IgD-negative memory B cell (primary cell): ENCODE data around the gene GALNT10. TPM values are rescaled to one million over a fixed set of nuclear protein-coding genes. Genes with fewer than 3 reads are reported as not detected.
"Not testable (repeated sequence)": the region's sequence is repeated elsewhere in the genome, so short reads cannot be mapped to it uniquely, and the experiment has no call there.

Experiments used
- H3K27ac Mint-ChIP-seq, 3 donors: one replicate each; pipeline ENCODE4 v1.8.0; 2020 to 2022; ENCODE audit warnings: mild to moderate bottlenecking in 3 of 3, mixed read lengths in 3 of 3, moderate library complexity in 1 of 3
- H3K27me3 Mint-ChIP-seq: one replicate; pipeline ENCODE4 v1.8.0; 2021; ENCODE audit warnings: mixed read lengths
- H3K36me3 Mint-ChIP-seq: one replicate; pipeline ENCODE4 v1.8.0; 2020; ENCODE audit warnings: mild to moderate bottlenecking, mixed read lengths
- H3K4me1 Mint-ChIP-seq, 3 donors: one replicate each; pipeline ENCODE4 v1.8.0; 2020 to 2022; ENCODE audit warnings: mixed read lengths in 3 of 3, mild to moderate bottlenecking in 1 of 3
- H3K4me3 Mint-ChIP-seq, 4 donors: one replicate each; pipeline ENCODE4 v1.8.0; 2020 to 2022; ENCODE audit warnings: mild to moderate bottlenecking in 4 of 4, mixed read lengths in 4 of 4, moderate library complexity in 3 of 4
- H3K9me3 Mint-ChIP-seq, 3 donors: one replicate each; pipeline ENCODE4 v1.8.0; 2020 to 2021; ENCODE audit warnings: mixed read lengths in 3 of 3, mild to moderate bottlenecking in 1 of 3
- polyA plus RNA-seq: library from polyadenylated mRNA; unstranded; fragments of 300-500 nt; fragmentation: Illumina TruSeq; gene quantifications from one replicate; pipeline ENCODE4 v1.2.3, GENCODE V29; 2021

GALNT10 gene
- 25.0 TPM for polyA plus RNA-seq

- peak within 1 kb of the TSS; percentile 88 to 97 (median 94) for H3K4me3 Mint-ChIP-seq
- peaks cover 1% of the 10 kb centered on the region for H3K36me3 Mint-ChIP-seq
- H3K27ac Mint-ChIP-seq, result peak within 1 kb of the TSS; percentile 70 to 96 (median 92)
- H3K9me3 Mint-ChIP-seq, result no peaks in the 10 kb centered on the region
- H3K27me3 Mint-ChIP-seq, result no peaks in the 10 kb centered on the region
- peaks cover 32 to 45% (median 36%) of the 10 kb centered on the region in 3 donors for H3K4me1 Mint-ChIP-seq
Measured at GRCh38 chr5:154190595-154191304, at the start of gene GALNT10. GALNT10 (plus strand) TSS chr5:154190733; CDS start chr5:154190867, 134 bp downstream.

GRCh38 chr5:154141745-154142221, 48.8 kb upstream of the GALNT10 start:
- Mint-ChIP-seq H3K27ac (no peak overlapping the region), H3K9me3 (no peaks in the 10 kb centered on the region), H3K4me1 (peaks cover 0 to 3% (median 0%) of the 10 kb centered on the region in 3 donors), H3K36me3 (peaks cover 3% of the 10 kb centered on the region), H3K27me3 (peaks cover 17% of the 10 kb centered on the region), H3K4me3 (no peak overlapping the region)

GRCh38 chr5:154143211-154143641, 47.3 kb upstream of the GALNT10 start:
- H3K36me3 Mint-ChIP-seq, result peaks cover 3% of the 10 kb centered on the region
- H3K4me3 Mint-ChIP-seq, result no peak overlapping the region
- no peaks in the 10 kb centered on the region for H3K9me3 Mint-ChIP-seq
- H3K27ac Mint-ChIP-seq, result no peak overlapping the region
- no peaks in the 10 kb centered on the region for H3K4me1 Mint-ChIP-seq
- peaks cover 21% of the 10 kb centered on the region for H3K27me3 Mint-ChIP-seq

- Mint-ChIP-seq H3K36me3 (peaks cover 3% of the 10 kb centered on the region), H3K4me1 (no peaks in the 10 kb centered on the region), H3K27me3 (peaks cover 21% of the 10 kb centered on the region), H3K4me3 (no peak overlapping the region), H3K27ac (no peak overlapping the region), H3K9me3 (no peaks in the 10 kb centered on the region)
Measured at GRCh38 chr5:154145268-154145667, 45.3 kb upstream of the GALNT10 start.

GRCh38 chr5:154146409-154146808, 44.1 kb upstream of the GALNT10 start:
- Mint-ChIP-seq H3K9me3 (no peaks in the 10 kb centered on the region), H3K27me3 (peaks cover 13% of the 10 kb centered on the region), H3K27ac (no peak overlapping the region)

GRCh38 chr5:154147666-154148065, 42.9 kb upstream of the GALNT10 start:
- H3K36me3 Mint-ChIP-seq, result no peaks in the 10 kb centered on the region
- peaks cover 18% of the 10 kb centered on the region for H3K27me3 Mint-ChIP-seq
- no peak overlapping the region for H3K27ac Mint-ChIP-seq
- no peak overlapping the region for H3K4me3 Mint-ChIP-seq
- H3K9me3 Mint-ChIP-seq, result no peaks in the 10 kb centered on the region
- H3K4me1 Mint-ChIP-seq, result no peaks in the 10 kb centered on the region

More at GRCh38 chr5:154146409-154146808, 44.1 kb upstream of the GALNT10 start:
- Mint-ChIP-seq H3K4me1 (no peaks in the 10 kb centered on the region), H3K4me3 (no peak overlapping the region), H3K36me3 (no peaks in the 10 kb centered on the region)

GRCh38 chr5:154150471-154150870, 40.1 kb upstream of the GALNT10 start:
- not testable (repeated sequence) for H3K36me3 Mint-ChIP-seq, H3K27ac Mint-ChIP-seq, H3K4me1 Mint-ChIP-seq, H3K4me3 Mint-ChIP-seq, H3K9me3 Mint-ChIP-seq
- peaks cover 19% of the 10 kb centered on the region for H3K27me3 Mint-ChIP-seq

- no peaks in the 10 kb centered on the region for H3K4me1 Mint-ChIP-seq
- peaks cover 26% of the 10 kb centered on the region for H3K27me3 Mint-ChIP-seq
- no peaks in the 10 kb centered on the region for H3K36me3 Mint-ChIP-seq
- H3K4me3 Mint-ChIP-seq, result no peak overlapping the region
- peaks cover 0 to 4% (median 3%) of the 10 kb centered on the region in 3 donors for H3K9me3 Mint-ChIP-seq
- no peak overlapping the region for H3K27ac Mint-ChIP-seq
Measured at GRCh38 chr5:154157483-154158378, 32.8 kb upstream of the GALNT10 start.

GRCh38 chr5:154158379-154158737, 32.2 kb upstream of the GALNT10 start:
- Mint-ChIP-seq H3K4me3 (no peak overlapping the region), H3K9me3 (peaks cover 0 to 4% (median 3%) of the 10 kb centered on the region in 3 donors), H3K27me3 (peaks cover 22% of the 10 kb centered on the region), H3K4me1 (no peaks in the 10 kb centered on the region), H3K27ac (no peak overlapping the region), H3K36me3 (no peaks in the 10 kb centered on the region)

- no peaks in the 10 kb centered on the region for H3K4me1 Mint-ChIP-seq
- no peak overlapping the region for H3K4me3 Mint-ChIP-seq
- peaks cover 0 to 4% (median 3%) of the 10 kb centered on the region in 3 donors for H3K9me3 Mint-ChIP-seq
- no peak overlapping the region for H3K27ac Mint-ChIP-seq
- no peaks in the 10 kb centered on the region for H3K36me3 Mint-ChIP-seq
- H3K27me3 Mint-ChIP-seq, result peaks cover 27% of the 10 kb centered on the region
Measured at GRCh38 chr5:154159343-154159742, 31.2 kb upstream of the GALNT10 start.

GRCh38 chr5:154162539-154163151, 27.9 kb upstream of the GALNT10 start:
- peaks cover 28% of the 10 kb centered on the region for H3K27me3 Mint-ChIP-seq
- H3K36me3 Mint-ChIP-seq, result no peaks in the 10 kb centered on the region
- peak overlapping the region in 1 of 3 donors; percentile 21 for H3K27ac Mint-ChIP-seq
- H3K9me3 Mint-ChIP-seq, result no peaks in the 10 kb centered on the region
- no peak overlapping the region for H3K4me3 Mint-ChIP-seq
- no peaks in the 10 kb centered on the region for H3K4me1 Mint-ChIP-seq

GRCh38 chr5:154163327-154164248, 26.9 kb upstream of the GALNT10 start:
- Mint-ChIP-seq H3K27ac (no peak overlapping the region), H3K9me3 (no peaks in the 10 kb centered on the region), H3K4me1 (no peaks in the 10 kb centered on the region), H3K36me3 (no peaks in the 10 kb centered on the region), H3K4me3 (no peak overlapping the region), H3K27me3 (peaks cover 23% of the 10 kb centered on the region)

GRCh38 chr5:154164249-154164581, 26.3 kb upstream of the GALNT10 start:
- H3K27me3 Mint-ChIP-seq, result peaks cover 20% of the 10 kb centered on the region
- no peak overlapping the region for H3K27ac Mint-ChIP-seq
- H3K4me1 Mint-ChIP-seq, result no peaks in the 10 kb centered on the region
- H3K9me3 Mint-ChIP-seq, result no peaks in the 10 kb centered on the region
- no peaks in the 10 kb centered on the region for H3K36me3 Mint-ChIP-seq
- H3K4me3 Mint-ChIP-seq, result no peak overlapping the region

GRCh38 chr5:154165886-154166285, 24.6 kb upstream of the GALNT10 start:
- H3K36me3 Mint-ChIP-seq, result no peaks in the 10 kb centered on the region
- H3K4me1 Mint-ChIP-seq, result no peaks in the 10 kb centered on the region
- H3K27me3 Mint-ChIP-seq, result peaks cover 15% of the 10 kb centered on the region
- no peaks in the 10 kb centered on the region for H3K9me3 Mint-ChIP-seq
- H3K27ac Mint-ChIP-seq, result no peak overlapping the region
- no peak overlapping the region for H3K4me3 Mint-ChIP-seq
